ENCODE results near the gene PINK1. TPM values are rescaled to one million over a fixed set of nuclear protein-coding genes. Genes with fewer than 3 reads are reported as not detected.
A peak's percentile ranks its signal among the peaks of the same experiment; 100 is the strongest.

PINK1 gene
- total RNA-seq, 1 donor from 2014 or later = 57.2 TPM

DNA sequence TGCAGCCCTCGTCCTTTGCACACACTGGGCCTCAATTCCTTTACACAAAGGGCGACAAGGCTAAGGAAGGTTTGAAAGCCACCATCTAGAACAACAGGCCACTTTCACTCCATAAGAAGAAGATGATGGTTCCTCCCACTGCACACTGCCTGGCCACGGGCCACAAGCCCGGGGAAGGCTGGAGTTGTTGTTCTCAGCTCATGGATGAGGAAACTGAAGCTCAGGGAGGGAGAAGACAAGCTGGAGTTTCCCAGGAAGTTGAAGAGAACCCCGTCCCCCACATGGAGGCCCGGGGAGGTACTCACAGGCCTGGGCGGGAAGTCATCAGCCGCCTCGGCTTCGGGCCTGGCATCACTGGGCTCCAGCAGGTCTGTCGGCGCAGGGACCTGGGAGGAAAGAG lies 52.5 kb downstream of the PINK1 start:
- Histone ChIP-seq H3K27me3 (ENCODE audit: low read depth) (no peaks in the 10 kb centered on the region), H3K27ac (peak overlapping the region; percentile 84), H3K9me3 (no peaks in the 10 kb centered on the region), H3K4me3 (no peak overlapping the region), H3K36me3 (no peaks in the 10 kb centered on the region), H3K4me1 (peaks cover 7% of the 10 kb centered on the region)
- intact Hi-C loops (cut with DNase I) = no loop called here
- DNase-seq (no peak), ATAC-seq (no peak)
- TF ChIP-seq CTCF (IDR thresholded peaks at IDR 0.05) = no peak

DNA sequence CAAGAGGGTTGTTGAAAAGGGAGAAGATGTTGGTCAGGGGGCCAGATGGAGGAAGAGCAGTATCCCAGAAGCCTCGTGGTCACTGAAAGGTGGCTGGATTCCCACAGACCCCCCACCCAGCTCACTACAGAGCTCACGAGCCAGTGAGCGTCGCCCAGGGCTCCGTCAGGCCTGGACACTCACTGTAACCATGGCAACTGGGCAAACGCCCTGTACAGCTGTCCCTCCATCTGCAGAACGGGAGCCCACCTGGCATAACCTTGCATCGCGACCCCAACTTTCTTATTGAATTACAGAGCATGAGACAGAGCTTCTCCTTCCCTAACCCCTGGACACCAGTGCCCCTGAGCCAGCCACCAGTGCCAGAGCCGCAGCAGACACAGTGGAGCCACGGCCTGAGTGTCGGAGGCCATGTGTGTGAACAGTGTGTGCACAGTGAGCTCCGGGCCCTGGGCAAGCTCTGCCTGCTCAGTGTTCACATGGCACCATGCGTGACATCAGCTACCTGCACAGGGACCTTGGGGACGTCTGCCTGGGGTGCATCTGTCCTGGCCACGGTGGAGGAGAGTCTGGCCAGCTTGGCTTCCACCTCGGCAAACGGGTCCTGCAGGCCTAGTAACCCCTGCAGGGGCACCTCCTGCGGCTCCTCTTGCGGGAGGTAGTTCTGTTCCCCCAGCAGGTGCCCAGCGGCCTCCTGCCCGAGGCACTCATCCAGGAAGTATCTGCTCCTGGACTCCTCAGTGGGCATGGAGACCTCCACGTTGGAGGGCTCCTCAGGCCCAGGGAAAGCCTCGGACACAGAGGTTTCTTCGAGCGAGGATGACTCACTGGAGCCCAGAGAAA lies 53.8 kb downstream of the PINK1 start:
- Histone ChIP-seq H3K4me3 (no peak overlapping the region), H3K9me3 (no peaks in the 10 kb centered on the region), H3K4me1 (peaks cover 7% of the 10 kb centered on the region), H3K27me3 (ENCODE audit: low read depth) (no peaks in the 10 kb centered on the region), H3K36me3 (no peaks in the 10 kb centered on the region), H3K27ac (no peak overlapping the region)
- no peak for DNase-seq
- intact Hi-C loops (cut with DNase I) = no loop called here
- peak in 1 of 2 donors; percentile 10 for ATAC-seq
- no peak for TF ChIP-seq CTCF (IDR thresholded peaks at IDR 0.05)

DNA sequence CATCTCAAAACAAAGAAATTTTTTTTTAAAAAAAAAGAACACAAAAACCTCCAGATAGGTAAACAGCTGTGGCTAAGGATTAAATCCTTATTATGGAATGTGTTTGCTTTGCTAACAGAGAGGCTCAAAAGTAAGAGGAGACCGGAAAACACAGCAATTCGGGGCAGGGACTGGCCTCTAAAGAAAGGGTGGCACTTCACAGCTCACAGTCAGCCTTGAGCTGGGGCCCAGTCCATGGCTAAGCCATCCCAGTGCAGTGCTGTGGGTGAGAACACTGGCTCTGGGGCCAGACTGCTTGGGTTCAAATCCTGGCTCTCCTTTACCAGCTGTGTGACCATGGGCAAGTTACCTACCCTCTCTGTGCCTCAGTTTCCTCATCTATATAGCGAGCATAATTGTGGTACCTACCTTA lies 56.4 kb downstream of the PINK1 start:
- intact Hi-C loops (cut with DNase I) = no loop called here
- Histone ChIP-seq H3K27ac (no peak overlapping the region), H3K27me3 (ENCODE audit: low read depth) (no peaks in the 10 kb centered on the region), H3K4me1 (peaks cover 7% of the 10 kb centered on the region), H3K36me3 (no peaks in the 10 kb centered on the region), H3K4me3 (no peak overlapping the region), H3K9me3 (no peaks in the 10 kb centered on the region)
- TF ChIP-seq CTCF (IDR thresholded peaks at IDR 0.05) = no peak
- ATAC-seq = no peak
- no peak for DNase-seq

- Histone ChIP-seq H3K4me3 (no peak overlapping the region), H3K27me3 (ENCODE audit: low read depth) (no peaks in the 10 kb centered on the region), H3K4me1 (no peaks in the 10 kb centered on the region), H3K36me3 (no peaks in the 10 kb centered on the region), H3K27ac (no peak overlapping the region), H3K9me3 (no peaks in the 10 kb centered on the region)
- no peak for TF ChIP-seq CTCF (IDR thresholded peaks at IDR 0.05)
- ATAC-seq (no peak), DNase-seq (no peak)
- intact Hi-C loops (cut with DNase I) = no loop called here
Measured at GRCh38 chr1:20691872-20692271, 58.6 kb downstream of the PINK1 start.

- no peak overlapping the region for H3K27ac ChIP-seq
- DNase-seq (no peak), ATAC-seq (no peak)
- TF ChIP-seq CTCF (IDR thresholded peaks at IDR 0.05) = no peak
- H3K4me3 ChIP-seq = no peak overlapping the region
- no peaks in the 10 kb centered on the region for H3K36me3 ChIP-seq
- no peaks in the 10 kb centered on the region for H3K9me3 ChIP-seq
- intact Hi-C loops (cut with DNase I) = no loop called here
- no peaks in the 10 kb centered on the region for H3K4me1 ChIP-seq
- no peaks in the 10 kb centered on the region for H3K27me3 ChIP-seq (ENCODE audit: low read depth)
Measured at GRCh38 chr1:20693623-20694022, 60.4 kb downstream of the PINK1 start.
